Loucy (cell line): Measurements from ENCODE around the gene UPK1B.

Source experiments
- CTCF ChIP-seq: fragments of 200-600 bp; sonication (generic); conservative IDR thresholded peaks from 2 replicates; pipeline ENCODE4 v1.5.1; 2014; ENCODE audit warnings: mild to moderate bottlenecking, antibody characterized with exemption, low read length
- EZH2phosphoT487 ChIP-seq: fragments of 200-600 bp; IDR thresholded peaks from 2 replicates; pipeline ENCODE4 v1.6.1; 2018; ENCODE audit warnings: antibody characterized with exemption, mild to moderate bottlenecking, moderate library complexity, borderline replicate concordance

DNA sequence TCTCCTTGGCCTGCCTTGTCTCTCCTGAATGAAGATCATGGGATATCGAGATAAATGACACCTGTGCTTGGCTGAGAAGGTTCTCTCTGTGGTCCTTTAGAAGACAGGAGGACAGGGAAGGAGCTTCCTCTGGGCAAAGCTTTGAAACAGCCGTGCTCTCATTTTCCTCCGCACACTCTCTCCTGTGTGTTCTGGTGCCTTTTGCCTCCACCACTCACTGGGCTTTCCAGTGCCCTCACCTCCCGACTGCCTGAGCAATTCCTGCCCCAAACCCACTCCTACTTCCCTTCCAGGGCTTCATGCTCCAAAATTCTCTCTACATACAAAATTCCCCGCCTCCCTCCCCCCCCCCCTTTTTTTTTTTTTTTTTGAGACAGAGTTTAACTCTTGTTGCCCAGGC, 32.3 kb downstream of the UPK1B start:
- TF ChIP-seq CTCF (no peak), EZH2phosphoT487 (no peak)
